Colonic mucosa (tissue), 4 donors: Measurements from ENCODE around the gene BTG2. TPM values are rescaled to one million over a fixed set of nuclear protein-coding genes. Genes with fewer than 3 reads are reported as not detected.

Experiments used
- DNase-seq: peaks from one replicate; pipeline ENCODE4 v3.0.0-alpha.2; 2020
- H3K27ac ChIP-seq: fragments of 200-600 bp; one replicate; pipeline ENCODE4 v1.8.0; 2021
- H3K27me3 ChIP-seq: fragments of 200-600 bp; one replicate; pipeline ENCODE4 v1.8.0; 2021
- H3K36me3 ChIP-seq: fragments of 200-600 bp; one replicate; pipeline ENCODE4 v1.8.0; 2021
- H3K4me1 ChIP-seq: fragments of 200-600 bp; one replicate; pipeline ENCODE4 v1.8.0; 2021; ENCODE audit warnings: mild to moderate bottlenecking
- H3K4me3 ChIP-seq: fragments of 200-600 bp; one replicate; pipeline ENCODE4 v1.8.0; 2021
- H3K9ac ChIP-seq, 2 donors: one replicate each; pipeline ENCODE4 v1.7.0; 2013; ENCODE audit warnings: control low read depth in 2 of 2, low read depth in 2 of 2, low read length in 2 of 2
- H3K9me3 ChIP-seq: fragments of 200-600 bp; one replicate; pipeline ENCODE4 v1.8.0; 2021
- CTCF ChIP-seq: fragments of 200-600 bp; IDR thresholded peaks from one replicate; pipeline ENCODE4 v1.8.0; 2022; ENCODE audit warnings: antibody characterized with exemption, mild to moderate bottlenecking
- intact Hi-C: fragments of 100-400 bp; cut with DNase I; formaldehyde crosslinking; loops from one replicate; pipeline ENCODE4 v1.14.1; 2022
- total RNA-seq, 2 donors: library from RNA; stranded (reverse); fragmentation: NEBNext Ultra II Directional in 1 of 2; extraction: Animal tissue kit (Norgen Biotek cat#: 25700) in 1 of 2; gene quantifications; one replicate each; pipeline ENCODE4 v1.2.1, GENCODE V29; 2021
- donor health status: healthy.
- donor health status: DM: no; HTN: no; CAD: no.
- donor health status: DM: no; HTN: no; CAD: no.

BTG2 gene
- total RNA-seq, 2 donors from 2014 or later, result 66.4 to 88.0 TPM

GRCh38 chr1:203287109-203287893 lies 18.0 kb upstream of the BTG2 start:
- peak overlapping the region; percentile 52 to 84 for H3K9ac ChIP-seq
- peak overlapping the region; percentile 98 for H3K27ac ChIP-seq
- peak; percentile 84 for DNase-seq
- H3K9me3 ChIP-seq, result no peaks in the 10 kb centered on the region
- H3K4me3 ChIP-seq, result no peak overlapping the region
- intact Hi-C loops, result no loop called here
- H3K36me3 ChIP-seq, result no peaks in the 10 kb centered on the region
- TF ChIP-seq CTCF, result no peak
- peaks cover 49% of the 10 kb centered on the region for H3K4me1 ChIP-seq
- H3K27me3 ChIP-seq, result no peaks in the 10 kb centered on the region

- DNase-seq, result no peak
- no peak overlapping the region for H3K4me3 ChIP-seq
- H3K36me3 ChIP-seq, result no peaks in the 10 kb centered on the region
- intact Hi-C loops, result no loop called here
- H3K9me3 ChIP-seq, result no peaks in the 10 kb centered on the region
- peak overlapping the region; percentile 98 for H3K27ac ChIP-seq
- no peak for TF ChIP-seq CTCF
- no peaks in the 10 kb centered on the region for H3K27me3 ChIP-seq
- H3K9ac ChIP-seq, result peak overlapping the region in 1 of 2 donors; percentile 84
- peaks cover 49% of the 10 kb centered on the region for H3K4me1 ChIP-seq
Observed at GRCh38 chr1:203287898-203288297, 17.4 kb upstream of the BTG2 start.

GRCh38 chr1:203288400-203288799 lies 16.9 kb upstream of the BTG2 start:
- TF ChIP-seq CTCF, result no peak
- Histone ChIP-seq H3K4me3 (no peak overlapping the region), H3K9ac (peak overlapping the region in 1 of 2 donors; percentile 84), H3K36me3 (no peaks in the 10 kb centered on the region), H3K27me3 (no peaks in the 10 kb centered on the region), H3K9me3 (no peaks in the 10 kb centered on the region), H3K27ac (peak overlapping the region; percentile 98), H3K4me1 (peaks cover 49% of the 10 kb centered on the region)
- intact Hi-C loops, result no loop called here
- DNase-seq, result no peak

- peak; percentile 66 for DNase-seq
- no peaks in the 10 kb centered on the region for H3K36me3 ChIP-seq
- H3K27me3 ChIP-seq, result no peaks in the 10 kb centered on the region
- peak overlapping the region; percentile 59 to 96 for H3K9ac ChIP-seq
- H3K9me3 ChIP-seq, result no peaks in the 10 kb centered on the region
- no peak for TF ChIP-seq CTCF
- intact Hi-C loops, result no loop called here
- H3K27ac ChIP-seq, result peak overlapping the region; percentile 98
- H3K4me3 ChIP-seq, result no peak overlapping the region
- peaks cover 49% of the 10 kb centered on the region for H3K4me1 ChIP-seq
Observed at GRCh38 chr1:203289281-203289981, 15.9 kb upstream of the BTG2 start.

GRCh38 chr1:203289982-203290260 lies 15.4 kb upstream of the BTG2 start:
- no peak for DNase-seq
- no peak for TF ChIP-seq CTCF
- intact Hi-C loops, result no loop called here
- Histone ChIP-seq H3K9ac (peak overlapping the region; percentile 59 to 96), H3K36me3 (no peaks in the 10 kb centered on the region), H3K4me3 (no peak overlapping the region), H3K27ac (peak overlapping the region; percentile 98), H3K4me1 (peaks cover 49% of the 10 kb centered on the region), H3K27me3 (no peaks in the 10 kb centered on the region), H3K9me3 (no peaks in the 10 kb centered on the region)
